ENCODE measurements around the gene RNFT1.
"Not testable (repeated sequence)": the region's sequence is repeated elsewhere in the genome, so short reads cannot be mapped to it uniquely, and the experiment has no call there.

The RNFT1 gene

GRCh38 chr17:59930121-59930520 is 34.4 kb downstream of the RNFT1 start:
- DNase-seq (ENCODE audit: low read depth in 1 of 2, low spot score in 1 of 2) = not testable (repeated sequence)

- DNase-seq (ENCODE audit: low read depth in 1 of 2, low spot score in 1 of 2) = not testable (repeated sequence)
Observed at GRCh38 chr17:59920637-59921036, 43.9 kb downstream of the RNFT1 start.

DNA sequence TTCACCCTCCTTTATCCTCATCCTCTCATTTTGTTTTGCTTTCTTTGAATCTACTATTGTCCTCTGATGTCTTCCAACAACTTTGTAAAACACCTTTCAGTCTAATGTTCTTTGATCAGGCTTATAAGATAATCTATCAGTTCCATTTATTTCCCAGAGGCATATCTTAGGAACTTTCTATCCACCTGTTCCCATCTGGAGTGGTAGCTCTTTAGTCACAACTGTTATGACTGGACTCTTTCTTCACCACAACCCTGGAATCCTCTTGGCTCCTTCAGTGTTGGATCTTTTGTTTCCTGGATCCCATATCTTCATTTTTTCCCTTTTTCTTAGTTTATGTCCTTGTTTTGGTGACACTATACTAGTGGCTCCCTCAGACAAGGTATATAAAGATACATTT is 48.1 kb downstream of the RNFT1 start:
- no peak for DNase-seq (ENCODE audit: low read depth in 1 of 2, low spot score in 1 of 2)

GRCh38 chr17:59914274-59914854 is 50.2 kb downstream of the RNFT1 start:
- peak in 1 of 2 donors; percentile 30 for DNase-seq (ENCODE audit: low read depth in 1 of 2, low spot score in 1 of 2)

DNA sequence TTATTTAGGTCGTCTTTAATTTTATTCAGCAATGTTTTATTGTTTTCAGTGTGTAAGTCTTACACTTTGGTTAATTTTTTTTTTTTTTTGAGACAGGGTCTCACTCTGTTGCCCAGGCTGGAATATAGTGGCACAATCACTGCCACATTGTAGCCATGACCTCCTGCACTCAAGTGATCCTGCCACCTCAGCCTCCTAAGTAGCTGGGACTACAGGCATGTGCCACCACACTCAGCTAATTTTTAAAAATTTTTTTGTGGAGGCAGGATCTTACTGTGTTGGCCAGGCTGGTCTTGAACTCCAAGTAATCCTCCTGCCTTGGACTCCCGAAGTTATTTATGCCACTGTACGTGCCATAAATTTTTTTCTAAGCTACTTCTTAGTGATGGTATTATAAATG is 57.1 kb downstream of the RNFT1 start:
- no peak for DNase-seq (ENCODE audit: low read depth in 1 of 2, low spot score in 1 of 2)

GRCh38 chr17:59903455-59903854 is 61.1 kb downstream of the RNFT1 start:
- DNase-seq (ENCODE audit: low read depth in 1 of 2, low spot score in 1 of 2) = no peak

All from activated CD4-positive, alpha-beta T cell treated with anti-CD3 and anti-CD28 coated beads, Interleukin-2, amount 50 U/mL, for 24 hours (primary cell).